Measurements from ENCODE around the gene ATRX. TPM values are rescaled to one million over a fixed set of nuclear protein-coding genes. Genes with fewer than 3 reads are reported as not detected.
A peak's percentile ranks its signal among the peaks of the same experiment; 100 is the strongest.
"Not testable (repeated sequence)": the region's sequence is repeated elsewhere in the genome, so short reads cannot be mapped to it uniquely, and the experiment has no call there.

Gene ATRX
- total and polyA plus RNA-seq, 5 donors, result 18.3 to 92.0 (median 82.3) TPM

DNA sequence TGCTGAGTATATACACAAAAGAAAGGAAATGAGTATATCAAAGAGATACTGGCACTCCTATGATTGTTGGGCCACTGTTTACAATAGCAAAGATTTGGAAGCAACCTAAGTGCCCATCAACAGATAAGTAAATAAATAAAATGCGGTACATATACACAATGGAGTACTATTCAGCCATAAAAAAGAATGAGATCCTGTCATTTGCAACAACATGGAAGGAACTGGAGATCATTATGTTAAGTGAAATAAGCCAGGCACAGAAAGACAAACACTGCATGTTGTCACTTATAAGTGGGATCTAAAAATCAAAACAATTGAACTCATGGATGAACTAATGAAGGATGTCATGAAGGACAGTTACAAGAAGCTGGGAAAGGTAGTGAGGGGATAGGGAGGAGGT, 100.3 kb downstream of the ATRX start:
- H3K4me1 ChIP-seq (ENCODE audit: control insufficient read depth, insufficient read depth, low read length); ATAC-seq; H3K27me3 ChIP-seq (ENCODE audit: control insufficient read depth, insufficient read depth); H3K9me3 ChIP-seq (ENCODE audit: control insufficient read depth, low read length); DNase-seq; H3K27ac ChIP-seq (ENCODE audit: low read length); H3K4me3 ChIP-seq (ENCODE audit: low read length); intact Hi-C loops (cut with DNase I): not testable (repeated sequence)
- WGBS, result 95% methylated on average over 1 of the region's 1 CpG

DNA sequence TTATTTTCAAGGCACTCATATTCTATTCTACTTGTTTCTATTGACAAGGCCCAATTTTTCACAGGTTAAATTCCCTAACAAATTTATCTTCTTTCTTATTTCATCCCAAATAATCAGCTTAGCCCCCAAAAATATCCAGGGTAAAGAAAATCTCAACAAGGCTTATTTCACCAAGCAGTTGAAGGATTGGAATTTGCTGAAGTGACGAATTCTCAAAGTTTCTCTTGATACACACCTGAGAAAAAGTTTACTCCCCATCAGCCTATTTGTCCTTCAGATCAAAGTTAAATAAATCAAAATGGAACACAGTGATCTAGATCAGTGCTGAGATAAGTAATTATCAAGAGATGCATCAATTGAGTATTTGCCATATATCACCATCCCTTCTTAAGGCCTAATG, 106.9 kb downstream of the ATRX start:
- intact Hi-C loops (cut with DNase I), result no loop called here
- no peaks in the 10 kb centered on the region for H3K4me1 ChIP-seq (ENCODE audit: control insufficient read depth, insufficient read depth, low read length)
- no peak overlapping the region for H3K4me3 ChIP-seq (ENCODE audit: low read length)
- no peaks in the 10 kb centered on the region for H3K27me3 ChIP-seq (ENCODE audit: control insufficient read depth, insufficient read depth)
- no peak for DNase-seq
- WGBS, result 98% methylated on average over 1 of the region's 1 CpG
- ATAC-seq, result no peak
- H3K27ac ChIP-seq (ENCODE audit: low read length), result no peak overlapping the region
- no peaks in the 10 kb centered on the region for H3K9me3 ChIP-seq (ENCODE audit: control insufficient read depth, low read length)

DNA sequence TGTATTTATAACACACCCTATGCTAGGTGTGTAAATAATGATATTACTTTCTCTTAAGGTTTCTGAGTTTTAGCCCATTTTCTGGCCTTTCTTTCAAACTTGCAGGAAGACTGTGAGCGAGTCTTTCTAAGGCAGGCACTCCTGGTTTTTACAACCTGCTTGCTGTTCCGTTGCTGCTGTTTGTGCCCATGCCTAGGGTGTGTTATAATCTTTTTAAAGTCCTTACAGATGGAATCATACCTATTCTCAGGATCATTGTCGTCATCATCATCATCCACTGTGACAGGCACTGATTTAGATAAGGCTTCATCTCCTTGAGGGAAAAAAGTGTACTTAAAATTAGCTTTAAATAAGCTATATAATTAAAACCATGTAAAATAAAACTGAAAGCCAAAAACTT, 110.0 kb downstream of the ATRX start:
- no peaks in the 10 kb centered on the region for H3K27me3 ChIP-seq (ENCODE audit: control insufficient read depth, insufficient read depth)
- DNase-seq (no peak), ATAC-seq (no peak)
- WGBS, result 87% methylated on average over 3 of the region's 3 CpGs
- intact Hi-C loops (cut with DNase I), result no loop called here
- H3K9me3 ChIP-seq (ENCODE audit: control insufficient read depth, low read length), result no peaks in the 10 kb centered on the region
- no peaks in the 10 kb centered on the region for H3K4me1 ChIP-seq (ENCODE audit: control insufficient read depth, insufficient read depth, low read length)
- H3K4me3 ChIP-seq (ENCODE audit: low read length), result no peak overlapping the region
- no peak overlapping the region for H3K27ac ChIP-seq (ENCODE audit: low read length)

DNA sequence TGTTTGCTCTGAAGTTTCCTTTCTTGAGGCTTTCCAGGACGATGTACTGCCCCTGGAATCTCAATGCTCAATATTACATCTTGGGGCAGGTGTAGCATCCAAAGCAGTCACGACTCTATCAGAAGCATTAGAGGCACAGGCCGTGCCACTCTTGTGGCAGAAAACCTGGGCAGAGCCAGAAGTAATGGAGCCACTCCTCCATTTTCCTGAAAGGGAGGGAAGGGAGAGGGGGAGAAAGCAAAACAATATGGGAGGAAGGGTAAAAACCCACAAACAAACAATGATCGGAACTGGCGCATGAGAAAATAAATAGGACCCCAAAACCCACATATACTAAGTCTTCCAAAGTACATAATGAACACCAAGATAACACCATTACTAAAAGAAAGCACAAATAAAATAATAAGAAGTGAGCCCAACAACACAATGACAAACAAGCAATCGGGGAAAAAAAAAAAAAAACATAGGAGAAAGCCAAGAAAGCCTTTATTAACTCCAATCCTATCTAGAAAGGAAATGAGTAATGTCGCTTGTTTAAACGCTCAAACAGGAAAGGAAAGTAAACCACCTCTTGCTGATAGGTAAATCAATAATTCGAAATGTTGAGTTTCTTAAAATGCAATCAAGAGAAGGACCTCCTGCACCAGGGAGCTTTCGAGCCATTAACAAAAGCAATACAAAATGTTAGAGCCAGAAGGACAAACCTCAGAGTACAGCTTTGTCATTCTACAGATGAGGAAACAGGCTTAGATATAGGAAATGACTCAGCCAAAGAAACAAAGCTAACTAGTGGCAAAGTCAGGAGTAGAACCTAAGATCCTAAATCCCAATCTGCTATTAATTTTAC, 117.4 kb downstream of the ATRX start:
- DNase-seq, result no peak
- Histone ChIP-seq H3K4me1 (ENCODE audit: control insufficient read depth, insufficient read depth, low read length) (no peaks in the 10 kb centered on the region), H3K27me3 (ENCODE audit: control insufficient read depth, insufficient read depth) (no peaks in the 10 kb centered on the region), H3K4me3 (ENCODE audit: low read length) (no peak overlapping the region), H3K9me3 (ENCODE audit: control insufficient read depth, low read length) (no peaks in the 10 kb centered on the region), H3K27ac (ENCODE audit: low read length) (no peak overlapping the region)
- peak in 1 of 2 donors; percentile 80 for ATAC-seq
- 68% methylated on average over 10 of the region's 10 CpGs for whole genome bisulfite sequencing
- intact Hi-C loops (cut with DNase I), result no loop called here

DNA sequence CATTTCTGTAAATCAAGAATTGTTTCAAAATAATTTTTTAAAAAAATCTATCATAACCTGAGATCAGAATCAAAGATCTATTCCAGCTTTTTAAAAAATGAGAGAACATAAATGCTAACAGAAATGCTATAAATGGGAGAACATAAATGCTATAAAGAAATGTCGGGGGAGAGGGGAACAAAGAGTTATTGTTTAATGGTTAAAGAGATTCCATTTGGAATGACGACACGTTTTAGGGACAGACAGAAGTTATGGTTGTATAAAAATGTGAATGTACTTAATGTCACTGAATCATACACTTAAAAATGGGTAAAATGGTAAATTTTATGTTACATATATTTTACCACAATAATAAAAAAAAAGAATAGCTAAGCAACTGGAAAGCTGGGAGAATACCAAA, 127.1 kb downstream of the ATRX start:
- no peak overlapping the region for H3K27ac ChIP-seq (ENCODE audit: low read length)
- no peaks in the 10 kb centered on the region for H3K27me3 ChIP-seq (ENCODE audit: control insufficient read depth, insufficient read depth)
- H3K4me3 ChIP-seq (ENCODE audit: low read length), result no peak overlapping the region
- intact Hi-C loops (cut with DNase I), result no loop called here
- ATAC-seq (no peak), DNase-seq (no peak)
- WGBS, result 79% methylated on average over 3 of the region's 3 CpGs
- H3K4me1 ChIP-seq (ENCODE audit: control insufficient read depth, insufficient read depth, low read length), result no peaks in the 10 kb centered on the region
- H3K9me3 ChIP-seq (ENCODE audit: control insufficient read depth, low read length), result no peaks in the 10 kb centered on the region

DNA sequence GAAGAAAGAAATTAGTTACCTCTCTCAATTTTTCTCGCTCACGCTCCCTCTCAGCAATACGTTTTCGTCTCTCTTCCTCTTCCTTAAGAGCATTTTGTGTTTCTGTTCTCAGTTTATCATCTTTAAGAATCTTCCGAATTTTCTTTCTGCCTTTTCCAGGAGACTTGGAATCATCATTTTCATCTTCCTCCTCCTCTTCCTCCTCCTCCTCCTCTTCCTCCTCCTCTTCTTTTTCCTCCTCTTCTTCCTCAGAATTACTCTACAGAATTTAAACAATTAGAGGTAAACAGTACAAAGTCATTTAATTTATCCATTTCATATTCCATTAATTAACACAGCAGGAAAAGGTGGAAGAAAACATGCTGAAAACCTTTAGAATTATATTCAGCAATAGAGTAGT, 133.9 kb downstream of the ATRX start:
- Histone ChIP-seq H3K4me1 (ENCODE audit: control insufficient read depth, insufficient read depth, low read length) (no peaks in the 10 kb centered on the region), H3K9me3 (ENCODE audit: control insufficient read depth, low read length) (no peaks in the 10 kb centered on the region), H3K27ac (ENCODE audit: low read length) (no peak overlapping the region), H3K4me3 (ENCODE audit: low read length) (no peak overlapping the region), H3K27me3 (ENCODE audit: control insufficient read depth, insufficient read depth) (no peaks in the 10 kb centered on the region)
- WGBS, result 97% methylated on average over 5 of the region's 5 CpGs
- ATAC-seq (no peak), DNase-seq (no peak)
- intact Hi-C loops (cut with DNase I), result no loop called here

DNA sequence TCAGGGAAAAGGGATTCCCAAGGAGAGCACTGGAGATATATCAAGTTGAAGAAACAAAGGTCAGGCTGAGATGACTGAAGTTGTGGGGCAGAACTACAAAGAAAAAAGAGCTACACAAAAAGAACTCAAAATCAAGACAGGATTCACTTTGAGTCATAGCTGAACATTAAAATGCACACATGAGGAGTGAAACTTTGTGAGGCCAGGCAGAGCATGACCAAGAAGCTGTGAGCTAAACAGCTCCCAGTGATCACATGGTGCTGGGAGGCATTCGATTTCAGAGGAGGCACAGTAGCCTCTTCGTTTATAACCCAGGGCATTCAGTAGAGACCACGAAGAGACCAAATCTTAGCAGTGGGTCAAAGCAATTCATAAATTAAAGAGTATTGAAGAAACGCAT, 145.3 kb downstream of the ATRX start:
- no peak for ATAC-seq
- WGBS, result 96% methylated on average over 4 of the region's 4 CpGs

DNA sequence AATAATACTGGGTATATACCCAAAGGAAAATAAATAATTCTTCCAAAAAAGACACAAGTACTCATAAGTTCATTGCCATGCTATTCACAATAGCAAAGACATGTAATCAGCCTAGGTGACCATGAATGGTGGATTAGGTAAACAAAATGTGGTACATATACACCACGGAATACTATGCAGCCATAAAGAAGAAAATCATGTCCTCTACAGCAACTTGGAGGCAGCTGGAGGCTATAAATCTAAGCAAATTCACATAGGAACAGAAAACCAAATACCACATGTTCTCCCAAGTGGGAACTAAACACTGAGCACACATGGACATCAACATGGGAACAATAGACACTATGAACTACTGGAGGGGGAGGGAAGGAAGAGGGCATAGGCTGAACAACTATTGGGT, 146.2 kb downstream of the ATRX start:
- intact Hi-C loops (cut with DNase I), result no loop called here
- WGBS, result 100% methylated on average over 1 of the region's 1 CpG

More for the DNA sequence above, 145.3 kb downstream of the ATRX start:
- no peaks in the 10 kb centered on the region for H3K9me3 ChIP-seq (ENCODE audit: control insufficient read depth, low read length)
- H3K27me3 ChIP-seq (ENCODE audit: control insufficient read depth, insufficient read depth), result no peaks in the 10 kb centered on the region
- H3K27ac ChIP-seq (ENCODE audit: low read length), result no peak overlapping the region
- intact Hi-C loops (cut with DNase I), result no loop called here
- no peaks in the 10 kb centered on the region for H3K4me1 ChIP-seq (ENCODE audit: control insufficient read depth, insufficient read depth, low read length)
- no peak for DNase-seq
- no peak overlapping the region for H3K4me3 ChIP-seq (ENCODE audit: low read length)

DNA sequence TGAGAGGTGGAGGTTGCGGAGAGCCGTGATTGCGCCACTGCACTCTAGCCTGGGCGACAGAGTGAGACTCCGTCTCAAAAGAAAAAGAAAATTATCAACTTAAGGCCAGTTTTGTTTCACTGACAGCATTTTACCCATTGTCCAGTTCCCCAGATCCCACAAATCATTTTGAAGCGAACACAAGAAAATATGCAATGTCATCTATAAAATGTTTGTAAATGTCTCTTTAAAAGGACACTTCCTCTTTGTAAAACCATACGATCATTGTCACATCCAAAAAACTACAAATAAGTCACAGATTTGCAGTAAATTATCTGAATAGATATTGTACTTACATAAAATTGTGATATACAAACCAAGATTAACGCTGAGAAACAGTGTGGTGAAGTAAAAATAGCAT, 147.6 kb downstream of the ATRX start:
- H3K27me3 ChIP-seq (ENCODE audit: control insufficient read depth, insufficient read depth), result no peaks in the 10 kb centered on the region
- ATAC-seq (no peak), DNase-seq (no peak)
- no peak overlapping the region for H3K27ac ChIP-seq (ENCODE audit: low read length)
- no peaks in the 10 kb centered on the region for H3K9me3 ChIP-seq (ENCODE audit: control insufficient read depth, low read length)
- no peaks in the 10 kb centered on the region for H3K4me1 ChIP-seq (ENCODE audit: control insufficient read depth, insufficient read depth, low read length)
- intact Hi-C loops (cut with DNase I), result no loop called here
- no peak overlapping the region for H3K4me3 ChIP-seq (ENCODE audit: low read length)
- 91% methylated on average over 8 of the region's 8 CpGs for WGBS

More for the DNA sequence above, 146.2 kb downstream of the ATRX start:
- H3K9me3 ChIP-seq (ENCODE audit: control insufficient read depth, low read length), result no peaks in the 10 kb centered on the region
- H3K4me3 ChIP-seq (ENCODE audit: low read length), result no peak overlapping the region
- ATAC-seq (no peak), DNase-seq (no peak)
- no peaks in the 10 kb centered on the region for H3K27me3 ChIP-seq (ENCODE audit: control insufficient read depth, insufficient read depth)
- H3K27ac ChIP-seq (ENCODE audit: low read length), result no peak overlapping the region
- H3K4me1 ChIP-seq (ENCODE audit: control insufficient read depth, insufficient read depth, low read length), result no peaks in the 10 kb centered on the region

DNA sequence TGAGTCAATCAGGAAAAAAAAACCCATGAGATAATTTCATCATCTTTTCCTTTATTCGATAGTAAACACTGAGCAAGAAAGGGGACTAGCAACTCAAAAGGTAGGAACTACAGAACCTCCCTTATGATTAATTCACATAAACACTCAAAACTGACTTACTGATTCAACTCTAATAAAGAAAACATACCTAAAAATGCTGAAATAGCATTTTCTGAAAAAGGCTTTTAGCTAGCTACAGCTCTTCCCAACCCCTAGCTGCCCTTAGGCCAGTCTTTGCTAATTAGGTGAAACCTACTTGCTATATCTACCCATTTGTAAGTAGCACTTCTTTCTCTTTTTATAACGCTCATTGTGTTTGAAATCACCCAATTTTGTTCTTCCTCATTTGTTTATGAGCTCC, 150.6 kb downstream of the ATRX start:
- WGBS, result 95% methylated on average over 2 of the region's 2 CpGs
- intact Hi-C loops (cut with DNase I), result no loop called here
- Histone ChIP-seq H3K4me3 (ENCODE audit: low read length) (no peak overlapping the region), H3K27me3 (ENCODE audit: control insufficient read depth, insufficient read depth) (no peaks in the 10 kb centered on the region), H3K27ac (ENCODE audit: low read length) (no peak overlapping the region), H3K9me3 (ENCODE audit: control insufficient read depth, low read length) (no peaks in the 10 kb centered on the region), H3K4me1 (ENCODE audit: control insufficient read depth, insufficient read depth, low read length) (no peaks in the 10 kb centered on the region)
- no peak for DNase-seq
- ATAC-seq, result no peak

DNA sequence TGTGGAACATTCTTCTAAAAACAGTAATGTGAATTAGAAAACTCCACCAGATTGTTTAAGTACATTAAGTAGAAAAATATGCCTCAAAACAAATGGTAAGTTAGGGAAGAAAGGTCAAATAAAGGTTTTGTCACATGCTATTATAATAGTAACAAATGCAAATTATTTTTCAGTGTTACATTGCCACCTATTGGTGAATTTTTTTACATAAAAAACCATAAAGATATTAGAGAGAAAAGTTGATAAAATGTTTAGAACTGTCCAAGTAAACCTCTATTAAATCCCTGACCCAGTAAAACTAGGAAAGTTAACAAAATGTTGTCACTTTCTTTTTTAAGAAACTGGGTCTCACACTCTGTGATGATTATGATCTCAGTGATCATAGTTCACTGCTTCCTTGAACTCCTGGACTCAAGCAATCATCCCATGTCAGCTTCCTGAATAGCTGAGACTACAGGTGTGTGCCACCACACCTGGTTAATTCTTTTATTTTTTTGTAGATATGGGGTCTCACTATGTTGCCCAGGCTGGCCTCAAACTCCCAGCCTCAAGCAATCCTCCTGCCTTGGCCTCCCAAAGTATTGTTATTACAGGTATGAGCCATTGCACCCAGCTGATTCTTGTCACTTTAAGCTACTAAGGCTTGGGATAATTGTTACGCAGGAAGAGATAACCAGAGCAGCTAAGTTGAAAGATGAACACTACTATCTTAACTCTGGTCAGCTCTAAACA, 157.6 kb downstream of the ATRX start:
- H3K4me1 ChIP-seq (ENCODE audit: control insufficient read depth, insufficient read depth, low read length), result no peaks in the 10 kb centered on the region
- H3K4me3 ChIP-seq (ENCODE audit: low read length), result no peak overlapping the region
- DNase-seq (no peak), ATAC-seq (no peak)
- no peaks in the 10 kb centered on the region for H3K9me3 ChIP-seq (ENCODE audit: control insufficient read depth, low read length)
- intact Hi-C loops (cut with DNase I), result no loop called here
- no peak overlapping the region for H3K27ac ChIP-seq (ENCODE audit: low read length)
- 86% methylated on average over 1 of the region's 1 CpG for WGBS
- no peaks in the 10 kb centered on the region for H3K27me3 ChIP-seq (ENCODE audit: control insufficient read depth, insufficient read depth)
